HepG2 (cell line): Measurements from ENCODE around the gene MRPS2. TPM values are rescaled to one million over a fixed set of nuclear protein-coding genes. Genes with fewer than 3 reads are reported as not detected.

ENCODE experiments used
- BCL6 ChIP-seq: IDR thresholded peaks from 2 replicates; pipeline ENCODE4 v1.6.1; 2016; ENCODE audit warnings: missing genetic modification reagents, missing compliant biosample characterization
- CSRNP2 ChIP-seq: sonication (generic); formaldehyde crosslinking; conservative IDR thresholded peaks from 2 replicates; pipeline ENCODE4 v1.8.0; 2022; ENCODE audit warnings: low read depth, missing genetic modification reagents
- MBD4 ChIP-seq: IDR thresholded peaks from 2 replicates; pipeline ENCODE4 v1.6.1; 2012; ENCODE audit warnings: low read length, inconsistent platforms, borderline replicate concordance
- MXD1 ChIP-seq: sonication (generic); formaldehyde crosslinking; IDR thresholded peaks from 2 replicates; pipeline ENCODE4 v1.4.0; 2020; ENCODE audit warnings: mild to moderate bottlenecking, missing genetic modification reagents
- MZF1 ChIP-seq: sonication (generic); formaldehyde crosslinking; IDR thresholded peaks from 2 replicates; pipeline ENCODE4 v1.8.1; 2023; ENCODE audit warnings: mild to moderate bottlenecking, missing genetic modification reagents, borderline replicate concordance
- NCOA5 ChIP-seq: sonication (generic); formaldehyde crosslinking; IDR thresholded peaks from 2 replicates; pipeline ENCODE4 v1.4.0; 2020; ENCODE audit warnings: missing genetic modification reagents
- POGZ ChIP-seq: sonication (generic); formaldehyde crosslinking; IDR thresholded peaks from 2 replicates; pipeline ENCODE4 v1.4.0; 2020; ENCODE audit warnings: mild to moderate bottlenecking, missing genetic modification reagents
- POLR2AphosphoS5 ChIP-seq: IDR thresholded peaks from 2 replicates; pipeline ENCODE4 v1.6.1; 2012; ENCODE audit warnings: low read depth, low read length
- RAD51 ChIP-seq: fragments of 450-650 bp; IDR thresholded peaks from 2 replicates; pipeline ENCODE4 v1.6.1; 2016; ENCODE audit warnings: borderline replicate concordance
- SAP130 ChIP-seq: IDR thresholded peaks from 2 replicates; pipeline ENCODE4 v1.6.1; 2016; ENCODE audit warnings: low read depth
- SP140L ChIP-seq: sonication (generic); formaldehyde crosslinking; IDR thresholded peaks from 2 replicates; pipeline ENCODE4 v1.4.0; 2020; ENCODE audit warnings: missing genetic modification reagents, borderline replicate concordance
- THRA ChIP-seq: sonication (generic); formaldehyde crosslinking; IDR thresholded peaks from 2 replicates; pipeline ENCODE4 v1.4.0; 2020; ENCODE audit warnings: missing genetic modification reagents, borderline replicate concordance
- ZBTB2 ChIP-seq: sonication (generic); formaldehyde crosslinking; IDR thresholded peaks from 2 replicates; pipeline ENCODE4 v1.8.0; 2022; ENCODE audit warnings: low read depth, missing genetic modification reagents
- ZBTB49 ChIP-seq: sonication (generic); formaldehyde crosslinking; IDR thresholded peaks from 2 replicates; pipeline ENCODE4 v1.4.0; 2020; ENCODE audit warnings: missing genetic modification reagents, borderline replicate concordance
- ZNF337 ChIP-seq: sonication (generic); formaldehyde crosslinking; IDR thresholded peaks from 2 replicates; pipeline ENCODE4 v1.5.1; 2020; ENCODE audit warnings: missing genetic modification reagents, low read depth, mild to moderate bottlenecking, borderline replicate concordance
- ZNF33B ChIP-seq: sonication (generic); formaldehyde crosslinking; IDR thresholded peaks from 2 replicates; pipeline ENCODE4 v1.5.1; 2020; ENCODE audit warnings: mild to moderate bottlenecking, missing genetic modification reagents
- ZNF350 ChIP-seq: sonication (generic); formaldehyde crosslinking; IDR thresholded peaks from 2 replicates; pipeline ENCODE4 v1.4.0; 2020; ENCODE audit warnings: mild to moderate bottlenecking, low read depth, missing genetic modification reagents, borderline replicate concordance
- ZNF569 ChIP-seq: sonication (generic); formaldehyde crosslinking; IDR thresholded peaks from 2 replicates; pipeline ENCODE4 v1.5.0; 2020; ENCODE audit warnings: mild to moderate bottlenecking, missing genetic modification reagents, moderate library complexity, borderline replicate concordance
- ZNF598 ChIP-seq: sonication (generic); formaldehyde crosslinking; IDR thresholded peaks from 2 replicates; pipeline ENCODE4 v1.5.1; 2020; ENCODE audit warnings: mild to moderate bottlenecking, missing genetic modification reagents, borderline replicate concordance
- ZNF792 ChIP-seq: IDR thresholded peaks from 2 replicates; pipeline ENCODE4 v1.6.1; 2016
- ZNF839 ChIP-seq: sonication (generic); formaldehyde crosslinking; IDR thresholded peaks from 2 replicates; pipeline ENCODE4 v1.4.0; 2020; ENCODE audit warnings: missing genetic modification reagents, mild to moderate bottlenecking, borderline replicate concordance
- ZNF891 ChIP-seq: sonication (generic); formaldehyde crosslinking; IDR thresholded peaks from 2 replicates; pipeline ENCODE4 v1.5.0; 2020; ENCODE audit warnings: mild to moderate bottlenecking, missing genetic modification reagents
- polyA plus RNA-seq, 8 experiments: library from polyadenylated mRNA; depleted of rRNA in 3 of 8; stranded (reverse) in 7 of 8; unstranded in 1 of 8; fragments of >200 nt; fragmentation: Illumina TruSeq in 4 of 8; extraction: Trizol in 4 of 8; gene quantifications; 2 replicates each; pipeline versions ENCODE4 v1.2.1 to v1.2.3, GENCODE V29; 2011 to 2016; ENCODE audit warnings: low read depth in 4 of 8, missing spikeins in 1 of 8, mixed read lengths in 1 of 8; ENCODE audit not compliant: insufficient read depth in 1 of 8
- total RNA-seq, 5 experiments: library from RNA; depleted of rRNA; stranded (reverse); fragments of >200 nt; fragmentation: Illumina TruSeq; extraction: Trizol; gene quantifications; 2 replicates each; pipeline ENCODE4 v1.2.3, GENCODE V29; 2016; ENCODE audit warnings: low read depth in 1 of 5

Gene MRPS2
- total and polyA plus RNA-seq, 2 of the 13 experiments (the other 11 are each of a cell fraction or from before 2014, with no cell fraction given): 44.4 to 86.7 TPM

- 0 out of 2 replicates have a peak, but pooled peaks have one; percentile 14 for TF ChIP-seq THRA
- no peak for TF ChIP-seq ZBTB49
- TF ChIP-seq MZF1 (CRISPR knock-in tag): no peak
- peak; percentile 59 for TF ChIP-seq SAP130 (CRISPR knock-in tag)
- peak; percentile 50; the same call in 1 of the 2 replicates for TF ChIP-seq ZNF839
- peak; percentile 62; the same call in 1 of the 2 replicates for TF ChIP-seq MXD1 (CRISPR knock-in tag)
- no peak; the same call in 1 of the 2 replicates for TF ChIP-seq ZNF792 (CRISPR knock-in tag)
- 0 out of 2 replicates have a peak, but pooled peaks have one; percentile 6 for TF ChIP-seq BCL6 (CRISPR knock-in tag)
- TF ChIP-seq MBD4: no peak
- no peak for TF ChIP-seq NCOA5 (CRISPR knock-in tag)
- 0 out of 2 replicates have a peak, but pooled peaks have one; percentile 23 for TF ChIP-seq ZNF337 (CRISPR knock-in tag)
- TF ChIP-seq ZNF350 (CRISPR knock-in tag): 0 out of 2 replicates have a peak, but pooled peaks have one; percentile 44
- TF ChIP-seq SP140L (CRISPR knock-in tag): no peak
- TF ChIP-seq ZNF33B: peak; percentile 53; the same call in 1 of the 2 replicates
- TF ChIP-seq ZNF598 (CRISPR knock-in tag): peak; percentile 39; the same call in 1 of the 2 replicates
- TF ChIP-seq ZBTB2 (CRISPR knock-in tag): no peak
- no peak for TF ChIP-seq CSRNP2 (CRISPR knock-in tag)
- TF ChIP-seq POGZ: 0 out of 2 replicates have a peak, but pooled peaks have one; percentile 28
- TF ChIP-seq ZNF569: no peak
- no peak for TF ChIP-seq ZNF891 (CRISPR knock-in tag)
- TF ChIP-seq POLR2AphosphoS5: peak; percentile 39; the same call in 1 of the 2 replicates
- no peak for TF ChIP-seq RAD51
Measured at GRCh38 chr9:135480071-135480939, 20.2 kb upstream of the MRPS2 start (continued).
